HCT116 (cell line): ENCODE results near the gene OSBPL10.

ENCODE experiments used
- ATF3 ChIP-seq: IDR thresholded peaks from 2 replicates; pipeline ENCODE4 v1.6.1; 2012
- CTCF ChIP-seq, 3 experiments: fragments of 200-600 bp in 1 of 3; sonication (generic) in 1 of 3; IDR thresholded peaks in 2 of 3; conservative IDR thresholded peaks in 1 of 3; 2 replicates each; pipeline ENCODE4 v1.5.1; 2012 to 2017; ENCODE audit warnings: low read depth in 2 of 3, low read length in 2 of 3, antibody characterized with exemption in 1 of 3, borderline replicate concordance in 1 of 3, control low read depth in 1 of 3, mild to moderate bottlenecking in 1 of 3, mixed read lengths in 1 of 3, mixed run types in 1 of 3, moderate library complexity in 1 of 3; ENCODE audit not compliant: insufficient read depth in 1 of 3
- MAX ChIP-seq: IDR thresholded peaks from 2 replicates; pipeline ENCODE4 v1.6.1; 2012
- POLR2AphosphoS5 ChIP-seq: IDR thresholded peaks from 2 replicates; pipeline ENCODE4 v1.6.1; 2011; ENCODE audit warnings: mild to moderate bottlenecking, low read depth, low read length, moderate library complexity
- REST ChIP-seq: IDR thresholded peaks from 2 replicates; pipeline ENCODE4 v1.6.1; 2012; ENCODE audit warnings: low read depth
- ZNF274 ChIP-seq: fragments of 200-500 bp; sonication (Bioruptor generic); IDR thresholded peaks from 2 replicates; pipeline ENCODE4 v1.6.1; 2014; ENCODE audit warnings: mild to moderate bottlenecking, low read depth, low read length, inconsistent platforms

GRCh38 chr3:31832551-31832950, 148.5 kb downstream of the OSBPL10 start:
- TF ChIP-seq ZNF274 (no peak), ATF3 (no peak), POLR2AphosphoS5 (no peak), CTCF (IDR thresholded peaks at IDR 0.05 in 2 of 3, conservative IDR thresholded peaks at IDR 0.05 in 1 of 3; ENCODE audit: borderline replicate concordance in 1 of 3, insufficient read depth in 1 of 3, low read depth in 2 of 3, low read length in 2 of 3) (no peak), MAX (no peak), REST (no peak)
